Skeletal muscle tissue (tissue), 4 donors: ENCODE data around the gene GNA15. TPM values are rescaled to one million over a fixed set of nuclear protein-coding genes. Genes with fewer than 3 reads are reported as not detected.

Experiments
- H3K27ac ChIP-seq: one replicate; pipeline ENCODE4 v1.7.0; 2013; ENCODE audit warnings: mild to moderate bottlenecking, low read depth, low read length, inconsistent platforms
- H3K27me3 ChIP-seq, 3 donors: one replicate each; pipeline ENCODE4 v1.7.0; 2013; ENCODE audit warnings: low read length in 3 of 3; ENCODE audit not compliant: control insufficient read depth in 3 of 3, insufficient read depth in 3 of 3
- H3K36me3 ChIP-seq, 3 donors: one replicate each; pipeline ENCODE4 v1.7.0; 2013; ENCODE audit warnings: low read length in 3 of 3; ENCODE audit not compliant: control insufficient read depth in 3 of 3, insufficient read depth in 3 of 3
- H3K4me1 ChIP-seq, 3 donors: one replicate each; pipeline ENCODE4 v1.7.0; 2013; ENCODE audit warnings: low read length in 3 of 3, mild to moderate bottlenecking in 3 of 3; ENCODE audit not compliant: control insufficient read depth in 3 of 3, insufficient read depth in 3 of 3
- H3K4me3 ChIP-seq, 3 donors: one replicate each; pipeline ENCODE4 v1.7.0; 2013; ENCODE audit warnings: low read length in 3 of 3
- H3K9ac ChIP-seq, 3 donors: one replicate each; pipeline ENCODE4 v1.7.0; 2013; ENCODE audit warnings: low read length in 3 of 3, mild to moderate bottlenecking in 3 of 3, moderate library complexity in 2 of 3, low read depth in 1 of 3
- H3K9me3 ChIP-seq, 3 donors: one replicate each; pipeline ENCODE4 v1.7.0; 2013; ENCODE audit warnings: low read length in 3 of 3; ENCODE audit not compliant: control insufficient read depth in 3 of 3
- total RNA-seq: library from RNA; depleted of rRNA; stranded (reverse); fragments of >200 nt; gene quantifications from one replicate; pipeline ENCODE4 v1.2.3, GENCODE V29; 2014
- donor health status: Osteomylitis.

GNA15 gene
- total RNA-seq, 1 donor from 2014 or later, result 3.1 TPM

DNA sequence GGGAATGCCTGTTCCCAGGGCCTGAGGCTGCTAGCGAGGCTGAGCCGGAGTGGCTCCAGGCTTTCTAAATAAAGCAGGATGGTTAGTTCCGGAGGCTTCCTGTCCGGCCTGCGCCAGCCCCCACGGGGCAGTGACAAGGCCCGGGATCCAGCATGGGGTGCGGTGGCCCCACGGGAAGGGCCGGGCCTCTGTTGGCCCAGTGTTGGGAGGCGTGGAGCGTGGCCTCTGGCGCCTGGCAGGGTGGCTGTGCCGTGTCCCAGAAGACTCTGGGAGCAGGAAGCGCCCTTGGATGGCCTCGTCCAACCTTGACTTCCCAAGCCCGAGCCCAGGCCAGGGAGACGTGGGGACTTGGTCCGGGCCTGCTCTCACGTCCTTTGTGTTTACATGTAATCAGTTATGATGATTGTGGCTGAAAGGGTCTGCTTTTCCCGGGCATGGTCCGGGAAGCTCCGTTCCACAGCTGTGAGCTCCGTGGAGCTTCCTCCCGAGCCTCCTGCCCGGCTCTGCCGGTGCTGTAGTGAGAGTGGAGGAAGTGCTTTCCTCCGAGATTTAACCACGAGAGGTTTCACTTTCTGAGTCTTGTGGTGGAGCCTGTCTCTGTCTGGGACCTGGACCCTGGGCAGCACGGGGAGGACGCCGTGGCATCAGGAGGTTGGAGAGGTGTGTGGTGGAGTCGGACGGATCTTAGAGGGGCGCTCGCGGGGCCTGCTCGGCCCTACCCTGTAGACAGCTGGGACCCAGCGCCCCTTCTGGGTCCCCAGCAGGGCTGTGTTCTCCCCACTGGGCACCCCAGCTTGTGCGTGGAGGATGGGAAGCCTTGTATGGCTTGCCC is 37.1 kb upstream of the GNA15 start:
- H3K27me3 ChIP-seq, result no peaks in the 10 kb centered on the region
- H3K9ac ChIP-seq, result peak overlapping the region; percentile 85 to 99 (median 98)
- H3K36me3 ChIP-seq, result peaks cover 0 to 2% (median 0%) of the 10 kb centered on the region in 3 donors
- H3K4me3 ChIP-seq, result peak overlapping the region; percentile 68 to 91 (median 87)
- peaks cover 72 to 83% (median 77%) of the 10 kb centered on the region in 3 donors for H3K4me1 ChIP-seq
- peak overlapping the region; percentile 81 for H3K27ac ChIP-seq
- no peaks in the 10 kb centered on the region for H3K9me3 ChIP-seq

DNA sequence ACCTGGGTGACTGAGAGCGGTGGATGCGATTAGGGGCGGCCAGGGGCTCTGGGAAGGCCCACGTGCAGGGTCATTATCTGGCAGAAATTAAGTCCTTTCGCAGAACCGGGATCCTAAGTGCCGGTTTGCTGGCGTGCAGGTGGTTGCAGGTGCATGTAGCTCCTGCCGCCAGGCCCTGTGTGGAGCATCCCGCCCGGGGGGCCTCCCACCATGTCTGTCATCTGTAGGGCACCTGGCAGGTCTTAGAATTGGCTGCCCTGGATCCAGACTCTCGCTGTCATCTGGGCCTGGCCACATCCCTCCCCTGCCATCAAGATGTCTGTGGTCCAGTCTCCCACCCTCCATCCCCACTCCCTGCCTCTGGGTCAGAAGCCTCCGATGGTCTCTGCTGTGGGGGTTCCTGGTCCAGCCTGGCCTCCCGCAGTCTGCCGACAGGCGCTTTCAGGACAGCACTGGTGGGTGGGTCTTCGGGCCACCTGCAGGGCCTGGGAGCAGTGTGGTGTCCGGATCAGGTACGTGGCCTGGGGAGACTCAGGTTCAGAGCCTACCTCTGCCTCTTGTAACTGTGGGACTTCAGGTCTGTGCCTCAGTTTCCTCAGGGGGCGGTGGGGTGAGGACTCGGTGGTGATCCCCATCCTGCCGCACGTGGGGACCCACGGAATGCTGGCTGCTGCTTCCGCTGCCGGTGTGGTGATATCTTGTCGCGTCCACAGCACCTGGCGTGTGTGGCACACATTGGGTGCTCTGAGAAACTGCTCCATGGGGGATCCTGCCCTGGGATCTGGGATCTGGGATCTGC is 36.3 kb upstream of the GNA15 start:
- Histone ChIP-seq H3K4me3 (peak overlapping the region; percentile 68 to 91 (median 87)), H3K36me3 (peaks cover 0 to 2% (median 0%) of the 10 kb centered on the region in 3 donors), H3K27me3 (no peaks in the 10 kb centered on the region), H3K9me3 (no peaks in the 10 kb centered on the region), H3K4me1 (peaks cover 72 to 92% (median 84%) of the 10 kb centered on the region in 3 donors), H3K9ac (peak overlapping the region; percentile 85 to 99 (median 98)), H3K27ac (peak overlapping the region; percentile 81)

DNA sequence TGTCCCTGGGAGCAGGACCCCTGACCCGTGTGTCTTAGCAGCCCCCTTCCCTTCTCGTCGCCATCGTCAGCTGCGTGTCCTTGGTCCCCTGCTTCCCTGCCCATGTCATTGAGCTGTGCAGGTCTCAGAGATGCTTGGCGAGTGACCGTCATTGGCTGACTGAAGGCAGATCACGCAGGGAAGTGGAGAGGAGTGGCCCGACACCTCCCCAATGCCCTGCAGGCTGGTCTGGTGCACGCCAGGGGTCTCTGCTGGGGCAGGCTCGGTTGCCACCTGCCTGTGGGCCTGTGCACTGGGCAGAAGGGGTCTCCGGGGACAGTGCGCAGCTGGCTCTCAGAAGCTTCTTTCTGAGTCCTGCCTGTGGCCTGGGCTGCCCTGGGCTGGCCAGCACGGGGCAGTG is 35.5 kb upstream of the GNA15 start:
- peak overlapping the region; percentile 6 to 99 (median 43) for H3K9ac ChIP-seq
- H3K4me3 ChIP-seq, result peak overlapping the region in 1 of 3 donors; percentile 13
- H3K36me3 ChIP-seq, result peaks cover 0 to 2% (median 0%) of the 10 kb centered on the region in 3 donors
- no peaks in the 10 kb centered on the region for H3K27me3 ChIP-seq
- no peaks in the 10 kb centered on the region for H3K9me3 ChIP-seq
- H3K27ac ChIP-seq, result no peak overlapping the region
- peaks cover 68 to 87% (median 82%) of the 10 kb centered on the region in 3 donors for H3K4me1 ChIP-seq

DNA sequence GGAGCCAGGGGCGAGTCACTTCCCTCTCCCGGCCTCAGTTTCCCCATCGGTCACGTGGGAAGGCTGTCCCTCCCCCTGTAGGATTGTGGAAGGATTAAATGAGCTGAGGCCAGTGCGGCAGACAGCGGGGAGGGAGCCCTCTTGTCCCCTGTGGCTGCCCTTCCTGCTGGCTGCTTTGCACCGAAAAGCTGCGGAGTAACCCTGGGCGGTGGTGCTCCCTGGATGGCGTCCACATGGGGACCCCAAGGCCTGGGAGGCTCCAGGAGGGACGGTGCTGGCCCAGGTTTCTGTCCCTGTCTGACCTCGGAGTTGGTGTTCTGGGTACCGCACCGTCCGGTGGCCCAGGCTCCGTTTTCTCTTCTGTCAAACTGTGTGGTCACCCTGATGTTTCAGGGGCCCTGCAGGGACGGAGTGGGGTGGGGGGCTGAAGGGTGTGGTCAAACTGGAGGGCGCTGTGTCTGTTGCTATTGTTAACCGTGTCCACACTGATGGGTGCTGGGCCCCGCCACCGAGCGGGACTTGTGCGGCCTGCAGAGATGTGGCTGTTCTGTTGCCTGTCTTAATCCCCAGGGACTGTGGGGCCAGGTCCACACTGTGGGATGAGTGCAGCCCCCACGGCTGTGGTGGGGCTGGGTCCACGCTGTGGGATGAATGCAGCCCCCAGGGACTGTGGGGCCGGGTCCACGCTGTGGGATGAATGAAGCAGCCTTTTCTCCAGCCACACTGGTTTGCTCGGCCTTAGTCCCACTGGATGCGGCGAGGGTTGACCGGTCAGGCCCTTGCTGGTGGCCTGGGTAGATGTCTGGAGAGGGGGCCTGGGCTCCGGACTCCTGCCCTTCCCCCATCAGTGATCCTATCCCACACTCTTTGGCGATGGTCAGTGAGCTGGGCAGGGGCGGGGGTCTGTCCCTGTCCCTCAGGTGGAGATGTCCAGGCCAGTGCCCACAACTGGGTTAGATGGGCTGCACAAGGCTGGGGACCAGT is 34.8 kb upstream of the GNA15 start:
- Histone ChIP-seq H3K9ac (peak overlapping the region; percentile 6 to 99 (median 10)), H3K36me3 (peaks cover 0 to 2% (median 0%) of the 10 kb centered on the region in 3 donors), H3K27ac (no peak overlapping the region), H3K9me3 (no peaks in the 10 kb centered on the region), H3K4me1 (peaks cover 66 to 87% (median 81%) of the 10 kb centered on the region in 3 donors), H3K27me3 (no peaks in the 10 kb centered on the region), H3K4me3 (no peak overlapping the region)

DNA sequence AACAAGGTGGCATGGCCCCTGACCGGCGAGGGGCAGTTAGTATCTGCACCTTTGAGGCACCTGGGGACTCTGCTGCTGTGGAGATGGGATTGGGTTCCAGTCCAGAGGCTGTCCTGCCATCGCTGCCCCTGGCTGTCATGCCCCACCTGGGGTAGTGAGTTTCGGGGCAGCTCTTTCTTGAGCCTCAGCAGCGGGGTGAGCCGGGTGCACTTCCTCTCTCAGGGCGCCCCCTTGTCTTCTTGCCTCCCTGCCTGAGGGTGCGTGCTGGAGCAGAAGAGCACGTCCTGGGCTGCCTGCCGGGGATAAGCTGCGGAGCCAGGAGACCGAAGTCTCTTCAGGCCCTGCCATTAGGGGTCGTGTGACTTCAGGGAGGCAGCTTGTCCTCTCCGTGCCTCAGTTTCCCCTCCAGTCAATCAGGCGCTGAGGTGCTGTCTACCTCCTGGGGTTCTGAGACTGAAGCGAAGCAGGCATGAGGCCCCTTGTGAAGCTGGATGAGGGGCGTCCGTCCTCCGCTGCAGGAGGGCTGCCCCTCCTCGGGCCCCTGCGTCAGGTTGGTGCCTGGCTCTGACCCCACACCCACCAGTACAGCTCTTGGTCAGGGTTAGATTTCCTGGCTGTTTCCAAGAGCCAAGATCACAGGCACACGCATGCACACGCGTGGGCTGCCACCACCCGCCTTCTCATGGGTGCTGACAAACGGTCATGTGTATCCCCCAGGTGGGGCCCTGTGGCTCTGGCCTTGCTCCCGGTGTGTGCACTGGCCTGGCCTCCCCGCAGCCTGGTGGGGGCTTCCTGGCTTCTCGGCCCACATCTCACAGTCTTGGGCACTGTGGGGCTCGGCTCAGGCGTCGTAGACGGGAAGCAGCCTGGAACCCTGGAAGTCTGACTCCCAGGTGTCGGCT is 33.3 kb upstream of the GNA15 start:
- Histone ChIP-seq H3K27me3 (no peaks in the 10 kb centered on the region), H3K9me3 (no peaks in the 10 kb centered on the region), H3K27ac (no peak overlapping the region), H3K9ac (peak overlapping the region in 1 of 3 donors; percentile 16), H3K4me1 (peaks cover 59 to 85% (median 74%) of the 10 kb centered on the region in 3 donors), H3K36me3 (peaks cover 0 to 2% (median 0%) of the 10 kb centered on the region in 3 donors), H3K4me3 (no peak overlapping the region)

DNA sequence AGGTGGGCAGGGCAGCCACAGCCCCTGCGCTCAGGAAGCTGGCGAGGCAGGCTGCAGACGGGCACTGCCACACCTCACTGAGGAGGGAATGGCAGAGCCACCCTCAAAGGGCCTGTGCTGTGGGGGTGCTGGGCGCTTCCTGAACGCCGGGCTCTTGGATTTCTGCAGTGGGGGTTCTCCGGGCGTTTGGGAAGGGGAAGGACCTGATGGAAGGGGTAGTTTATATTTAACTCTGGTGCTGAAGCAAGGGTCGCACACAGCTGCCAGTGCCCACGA is 31.2 kb upstream of the GNA15 start:
- H3K4me1 ChIP-seq, result peaks cover 38 to 71% (median 59%) of the 10 kb centered on the region in 3 donors
- no peaks in the 10 kb centered on the region for H3K27me3 ChIP-seq
- no peaks in the 10 kb centered on the region for H3K9me3 ChIP-seq
- H3K4me3 ChIP-seq, result no peak overlapping the region
- H3K36me3 ChIP-seq, result peaks cover 0 to 2% (median 0%) of the 10 kb centered on the region in 3 donors
- H3K27ac ChIP-seq, result no peak overlapping the region
- H3K9ac ChIP-seq, result no peak overlapping the region

DNA sequence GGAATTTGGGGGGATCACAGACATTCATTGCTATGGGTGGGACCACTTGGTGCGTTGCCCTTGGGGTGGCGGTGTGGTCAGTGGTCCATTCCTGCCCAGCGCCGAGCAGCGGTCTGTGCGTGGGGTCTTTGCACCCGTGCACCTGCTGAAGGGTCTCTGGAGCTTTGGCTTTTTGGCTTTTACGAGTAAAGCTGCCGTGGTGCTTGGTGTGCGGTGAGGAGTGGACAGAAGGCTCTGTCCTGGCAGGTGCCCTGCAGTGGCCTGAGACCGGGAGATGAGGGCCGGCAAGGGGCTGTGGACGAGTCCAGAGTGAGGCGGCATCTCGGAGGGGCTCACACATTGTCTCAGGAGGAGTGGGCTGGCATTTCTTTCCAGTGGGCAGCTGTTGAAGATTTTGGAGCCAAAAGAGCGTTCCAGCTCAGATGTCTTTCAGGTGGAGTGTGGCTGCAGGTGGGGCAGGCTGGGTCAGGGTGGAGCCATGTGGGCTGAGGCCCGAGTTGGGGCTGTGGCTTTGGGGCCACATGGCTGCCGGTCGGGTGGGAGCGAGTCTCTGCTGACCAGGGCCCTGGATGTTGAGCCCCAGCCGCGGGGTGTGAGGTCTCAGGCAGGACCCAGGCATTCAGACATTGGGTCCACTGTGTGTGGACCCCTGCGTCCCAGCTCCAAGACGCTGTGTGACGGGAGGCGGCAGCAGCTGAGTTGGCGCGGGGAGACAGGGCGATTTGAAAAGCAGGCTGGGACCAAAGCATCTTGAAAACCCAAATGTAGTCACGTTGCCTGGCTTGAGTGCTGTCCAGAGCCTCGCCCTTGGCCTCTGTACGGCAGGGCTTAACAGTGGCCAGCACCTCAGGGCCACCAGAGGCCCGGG is 30.0 kb upstream of the GNA15 start:
- peaks cover 0 to 5% (median 0%) of the 10 kb centered on the region in 3 donors for H3K36me3 ChIP-seq
- H3K9me3 ChIP-seq, result no peaks in the 10 kb centered on the region
- no peaks in the 10 kb centered on the region for H3K27me3 ChIP-seq
- H3K4me3 ChIP-seq, result no peak overlapping the region
- no peak overlapping the region for H3K27ac ChIP-seq
- H3K4me1 ChIP-seq, result peaks cover 27 to 59% (median 47%) of the 10 kb centered on the region in 3 donors
- peak overlapping the region in 1 of 3 donors; percentile 40 for H3K9ac ChIP-seq

DNA sequence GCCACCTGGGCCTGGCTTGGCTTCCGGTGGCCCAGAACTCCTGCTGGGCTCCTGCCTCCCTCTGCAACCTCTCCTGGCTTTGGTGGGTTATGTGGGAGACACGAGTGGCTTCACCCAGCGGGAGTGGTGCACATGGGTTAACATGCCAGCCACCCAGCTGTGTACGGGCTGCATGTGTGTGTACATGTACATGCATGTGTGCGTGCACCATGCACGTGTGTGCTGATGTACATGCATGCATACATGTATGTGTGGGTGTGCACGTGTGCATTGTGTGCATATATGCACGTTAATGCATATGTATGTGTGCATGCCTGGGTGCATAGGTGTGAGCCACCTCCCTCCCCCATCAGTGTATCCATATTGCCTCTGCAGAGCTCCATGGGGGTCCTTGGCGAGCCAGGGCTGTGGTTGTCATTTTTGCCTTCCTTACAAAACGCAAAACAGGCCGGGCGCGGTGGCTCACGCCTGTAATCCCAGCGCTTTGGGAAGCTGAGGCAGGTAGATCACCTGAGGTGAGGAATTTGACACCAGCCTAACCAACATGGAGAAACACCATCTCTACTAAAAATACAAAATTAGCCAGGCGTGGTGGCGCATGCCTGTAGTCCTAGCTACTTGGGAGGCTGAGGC is 29.2 kb upstream of the GNA15 start:
- Histone ChIP-seq H3K4me3 (no peak overlapping the region), H3K9ac (no peak overlapping the region), H3K4me1 (peaks cover 23 to 52% (median 43%) of the 10 kb centered on the region in 3 donors), H3K36me3 (peaks cover 0 to 10% (median 4%) of the 10 kb centered on the region in 3 donors), H3K9me3 (no peaks in the 10 kb centered on the region), H3K27ac (no peak overlapping the region), H3K27me3 (no peaks in the 10 kb centered on the region)
